GM06990 (cell line): ENCODE measurements around the gene ZNF516.

ENCODE experiments used
- DNase-seq: peaks from one replicate; pipeline ENCODE4 v3.0.0-alpha.2; 2011; ENCODE audit not compliant: insufficient read length; ENCODE audit errors: extremely low read depth
- H3K27me3 ChIP-seq: replicated peaks from 2 replicates; pipeline ENCODE4 v1.6.0; 2011; ENCODE audit warnings: low read length; ENCODE audit not compliant: control insufficient read depth, insufficient read depth
- H3K36me3 ChIP-seq: 2 replicates; pipeline ENCODE4 v1.5.1; 2011; ENCODE audit warnings: low read length; ENCODE audit not compliant: control insufficient read depth, insufficient read depth
- H3K4me3 ChIP-seq: replicated peaks from 2 replicates; pipeline ENCODE4 v1.5.1; 2011; ENCODE audit warnings: low read depth, mild to moderate bottlenecking, control low read depth, low read length
- CTCF ChIP-seq: IDR thresholded peaks from 2 replicates; pipeline ENCODE4 v1.5.1; 2011; ENCODE audit warnings: low read length, control low read depth, mild to moderate bottlenecking, inconsistent platforms; ENCODE audit not compliant: insufficient read depth, poor library complexity, severe bottlenecking

The ZNF516 gene

GRCh38 chr18:76441668-76442412 is 53.2 kb downstream of the ZNF516 start:
- peaks cover 11% of the 10 kb centered on the region for H3K36me3 ChIP-seq

GRCh38 chr18:76441002-76441667 is 53.9 kb downstream of the ZNF516 start:
- no peak for TF ChIP-seq CTCF
- Histone ChIP-seq H3K27me3 (no peaks in the 10 kb centered on the region), H3K36me3 (peaks cover 13% of the 10 kb centered on the region), H3K4me3 (no peak overlapping the region)
- DNase-seq = no peak

More at GRCh38 chr18:76441668-76442412, 53.2 kb downstream of the ZNF516 start:
- DNase-seq = no peak
- no peak for TF ChIP-seq CTCF
- Histone ChIP-seq H3K27me3 (no peaks in the 10 kb centered on the region), H3K4me3 (no peak overlapping the region)

- no peak for DNase-seq
- no peak for TF ChIP-seq CTCF
- no peaks in the 10 kb centered on the region for H3K27me3 ChIP-seq
- H3K36me3 ChIP-seq = peaks cover 24% of the 10 kb centered on the region
- no peak overlapping the region for H3K4me3 ChIP-seq
Observed at GRCh38 chr18:76437910-76438309, 57.1 kb downstream of the ZNF516 start.

- no peak for DNase-seq
- TF ChIP-seq CTCF = no peak
- peaks cover 22% of the 10 kb centered on the region for H3K36me3 ChIP-seq
- no peaks in the 10 kb centered on the region for H3K27me3 ChIP-seq
- no peak overlapping the region for H3K4me3 ChIP-seq
Observed at GRCh38 chr18:76437011-76437410, 58.0 kb downstream of the ZNF516 start.

GRCh38 chr18:76436342-76436741 is 58.7 kb downstream of the ZNF516 start:
- no peak for DNase-seq
- no peak for TF ChIP-seq CTCF
- no peak overlapping the region for H3K4me3 ChIP-seq
- no peaks in the 10 kb centered on the region for H3K27me3 ChIP-seq
- H3K36me3 ChIP-seq = peaks cover 22% of the 10 kb centered on the region
